GM13977 (cell line): ENCODE measurements around the gene OGFR.
A peak's percentile ranks its signal among the peaks of the same experiment; 100 is the strongest.

Experiments
- DNase-seq: peaks from one replicate; pipeline ENCODE4 v3.0.0; 2012; ENCODE audit warnings: low spot score
- in situ Hi-C: fragments of 300-500 bp; cut with MboI; formaldehyde crosslinking; loops from one replicate; pipeline ENCODE4 v1.12.0; 2022; ENCODE audit warnings: low sequenced_read_pairs, low pct_unique_long_range_greater_than_20kb, mixed read lengths, inconsistent platforms; ENCODE audit not compliant: unreplicated experiment
- TF ChIP-seq, protein P1 (sequence below): IDR thresholded peaks from 2 replicates; pipeline ENCODE4 v1.5.1; 2012; ENCODE audit warnings: mild to moderate bottlenecking, control low read depth; ENCODE audit not compliant: insufficient read depth; ENCODE audit errors: extremely low read depth, missing control alignments

The OGFR gene

DNA sequence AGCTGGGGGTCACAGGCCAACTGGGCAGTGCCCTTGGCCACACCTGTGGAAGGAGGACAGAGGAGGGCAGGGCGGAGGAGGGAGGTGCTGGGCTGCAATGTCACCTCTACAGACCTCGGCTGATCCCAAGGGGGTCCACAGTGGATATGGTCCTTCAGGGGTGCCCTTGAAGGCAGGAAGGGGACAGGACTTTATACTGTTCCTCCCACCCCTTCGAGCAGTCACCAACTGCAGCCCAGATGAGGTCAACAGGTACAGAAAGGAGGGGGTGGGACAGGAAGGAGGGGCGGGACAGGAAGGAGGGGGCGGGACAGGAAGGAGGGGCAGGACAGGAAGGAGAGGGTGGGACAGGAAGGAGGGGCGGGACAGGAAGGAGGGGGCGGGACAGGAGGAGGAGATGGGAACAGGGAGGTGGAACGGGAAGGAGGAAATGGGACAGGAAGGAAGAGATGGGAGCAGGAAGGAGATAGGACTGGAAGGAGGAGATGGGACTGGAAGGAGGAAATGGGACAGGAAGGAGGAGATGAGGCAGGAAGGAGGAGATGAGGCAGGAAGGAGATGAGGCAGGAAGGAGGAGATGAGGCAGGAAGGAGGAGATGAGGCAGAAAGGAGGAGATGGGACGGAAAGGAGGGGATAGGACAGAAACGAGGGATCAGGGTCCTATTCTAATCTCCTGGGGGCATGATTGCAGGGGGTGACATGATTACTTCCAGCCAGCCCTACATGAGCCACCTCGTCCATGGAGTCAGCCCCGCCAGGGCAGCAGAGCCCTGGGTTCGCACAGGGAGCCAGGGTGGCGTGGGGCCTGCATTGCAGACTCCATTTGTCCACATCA, 27.7 kb upstream of the OGFR start:
- peak; percentile 79 for DNase-seq
- TF ChIP-seq, protein P1, sequence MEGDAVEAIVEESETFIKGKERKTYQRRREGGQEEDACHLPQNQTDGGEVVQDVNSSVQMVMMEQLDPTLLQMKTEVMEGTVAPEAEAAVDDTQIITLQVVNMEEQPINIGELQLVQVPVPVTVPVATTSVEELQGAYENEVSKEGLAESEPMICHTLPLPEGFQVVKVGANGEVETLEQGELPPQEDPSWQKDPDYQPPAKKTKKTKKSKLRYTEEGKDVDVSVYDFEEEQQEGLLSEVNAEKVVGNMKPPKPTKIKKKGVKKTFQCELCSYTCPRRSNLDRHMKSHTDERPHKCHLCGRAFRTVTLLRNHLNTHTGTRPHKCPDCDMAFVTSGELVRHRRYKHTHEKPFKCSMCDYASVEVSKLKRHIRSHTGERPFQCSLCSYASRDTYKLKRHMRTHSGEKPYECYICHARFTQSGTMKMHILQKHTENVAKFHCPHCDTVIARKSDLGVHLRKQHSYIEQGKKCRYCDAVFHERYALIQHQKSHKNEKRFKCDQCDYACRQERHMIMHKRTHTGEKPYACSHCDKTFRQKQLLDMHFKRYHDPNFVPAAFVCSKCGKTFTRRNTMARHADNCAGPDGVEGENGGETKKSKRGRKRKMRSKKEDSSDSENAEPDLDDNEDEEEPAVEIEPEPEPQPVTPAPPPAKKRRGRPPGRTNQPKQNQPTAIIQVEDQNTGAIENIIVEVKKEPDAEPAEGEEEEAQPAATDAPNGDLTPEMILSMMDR, result no peak
- in situ Hi-C loops, result no loop called here

DNA sequence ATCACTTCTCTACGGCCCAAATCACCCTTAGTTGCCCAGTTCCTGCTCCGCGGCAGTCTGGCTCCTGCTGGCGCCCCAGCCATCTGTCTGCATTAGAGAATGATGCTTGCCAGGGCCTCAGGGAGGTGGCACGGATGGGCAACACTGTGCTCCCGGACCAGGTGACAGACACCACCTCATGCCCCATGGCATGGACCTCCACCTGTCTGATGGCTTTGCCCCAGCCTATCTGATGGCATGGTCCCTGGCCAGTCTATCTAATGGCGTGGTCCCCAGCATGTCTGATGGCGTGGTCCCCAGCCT, 27.2 kb upstream of the OGFR start:
- no peak for DNase-seq
- in situ Hi-C loops, result no loop called here

DNA sequence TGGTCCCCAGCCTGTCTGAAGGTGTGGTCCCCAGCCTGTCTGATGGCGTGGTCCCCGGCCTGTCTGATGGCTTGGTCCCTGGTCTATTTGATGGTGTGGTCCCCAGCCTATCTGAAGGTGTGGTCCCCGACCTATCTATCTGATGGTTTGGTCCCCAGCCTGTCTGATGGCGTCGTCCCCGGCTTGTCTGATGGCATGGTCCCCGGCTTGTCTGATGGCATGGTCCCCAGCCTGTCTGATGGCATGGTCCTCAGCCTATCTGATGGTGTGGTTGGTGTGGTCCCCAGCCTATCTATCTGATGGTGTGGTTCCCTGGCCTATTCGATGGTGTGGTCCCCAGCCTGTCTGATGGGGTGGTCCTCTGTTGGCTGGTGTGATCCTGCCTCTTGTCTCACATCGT, 26.6 kb upstream of the OGFR start:
- DNase-seq, result no peak
- in situ Hi-C loops, result no loop called here
- TF ChIP-seq, protein P1, result no peak

More for the DNA sequence above, 27.2 kb upstream of the OGFR start:
- TF ChIP-seq, protein P1, result no peak

DNA sequence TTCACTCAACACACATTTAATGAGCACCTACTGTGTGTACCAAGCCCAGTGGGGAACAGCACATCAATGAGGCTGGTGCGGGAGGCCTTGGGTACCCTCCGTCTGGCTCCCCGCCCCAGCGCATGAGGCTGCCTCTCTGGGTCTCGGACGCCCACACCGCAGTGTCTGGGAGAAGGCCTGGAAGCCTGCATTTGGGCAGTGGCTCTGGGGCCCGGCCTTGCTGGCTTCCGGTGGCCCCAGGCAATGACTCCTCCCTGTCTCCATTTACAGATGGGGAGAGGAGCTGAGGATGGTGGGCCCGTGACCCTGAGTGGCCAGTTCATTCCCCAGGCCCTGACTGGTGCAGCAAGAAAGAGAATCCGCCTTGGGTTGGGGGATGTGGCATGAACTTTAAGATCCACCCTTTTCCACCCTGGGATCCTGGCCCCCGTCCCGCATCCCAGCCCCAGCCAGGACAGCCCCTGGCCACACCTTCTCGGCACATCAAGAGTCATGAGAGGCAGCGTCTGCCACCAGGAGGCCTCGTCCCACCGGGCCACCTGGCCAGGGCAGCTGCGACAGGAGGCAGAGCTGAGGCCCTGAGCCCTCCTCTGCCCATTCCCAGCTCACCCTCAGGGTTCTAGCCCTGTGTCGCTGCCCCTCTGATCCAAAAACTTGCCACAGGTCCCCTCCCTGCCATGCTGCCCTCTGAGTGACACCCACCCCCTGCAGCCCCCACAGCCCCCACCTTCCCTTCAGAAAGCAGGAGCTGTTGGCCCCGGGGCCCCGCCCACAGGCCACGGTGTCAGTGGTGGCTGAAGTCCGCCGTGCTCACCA, 25.8 kb upstream of the OGFR start:
- TF ChIP-seq, protein P1, result no peak
- in situ Hi-C loops, result no loop called here
- no peak for DNase-seq

DNA sequence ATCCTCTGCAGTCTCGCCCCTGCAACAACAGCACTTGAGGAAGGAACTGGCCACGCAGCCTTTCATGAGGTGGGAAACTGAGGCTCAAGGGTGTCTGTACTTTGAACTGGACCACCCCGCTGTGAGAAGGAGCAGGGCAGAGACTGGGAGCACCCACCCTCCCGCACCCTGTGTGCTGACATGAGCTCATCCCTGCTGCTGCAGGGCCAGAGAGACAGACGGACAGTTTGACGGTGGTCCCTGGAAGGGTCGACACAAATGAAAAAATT, 25.3 kb upstream of the OGFR start:
- TF ChIP-seq, protein P1, result no peak
- no peak for DNase-seq
- in situ Hi-C loops, result no loop called here

DNA sequence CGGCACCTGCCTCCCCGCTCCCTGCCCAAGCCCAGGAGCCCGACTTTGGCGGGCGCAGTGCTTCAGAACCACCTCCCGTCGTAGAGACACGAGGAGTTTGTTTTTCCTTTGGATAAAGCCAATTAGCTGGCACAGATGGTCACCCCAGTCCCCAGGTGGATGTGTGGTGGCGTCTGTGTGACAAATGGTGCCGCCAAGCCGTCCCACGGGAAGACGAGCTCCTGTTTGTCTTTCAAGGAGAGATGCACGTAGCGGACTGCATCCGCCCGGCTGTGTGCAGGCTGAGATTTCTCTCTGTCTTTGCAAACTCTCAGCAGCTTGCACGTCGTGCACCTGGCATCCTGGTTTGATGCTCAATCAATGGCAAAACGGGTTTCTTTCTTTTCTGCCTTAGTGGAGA, 24.4 kb upstream of the OGFR start:
- DNase-seq, result no peak
- TF ChIP-seq, protein P1, result no peak
- in situ Hi-C loops, result no loop called here
